Measurements from ENCODE around the gene TAF1B.

Gene TAF1B

GRCh38 chr2:9954136-9954535, 110.9 kb downstream of the TAF1B start:
- DNase-seq (ENCODE audit: low spot score): no peak
- TF ChIP-seq, protein P1, sequence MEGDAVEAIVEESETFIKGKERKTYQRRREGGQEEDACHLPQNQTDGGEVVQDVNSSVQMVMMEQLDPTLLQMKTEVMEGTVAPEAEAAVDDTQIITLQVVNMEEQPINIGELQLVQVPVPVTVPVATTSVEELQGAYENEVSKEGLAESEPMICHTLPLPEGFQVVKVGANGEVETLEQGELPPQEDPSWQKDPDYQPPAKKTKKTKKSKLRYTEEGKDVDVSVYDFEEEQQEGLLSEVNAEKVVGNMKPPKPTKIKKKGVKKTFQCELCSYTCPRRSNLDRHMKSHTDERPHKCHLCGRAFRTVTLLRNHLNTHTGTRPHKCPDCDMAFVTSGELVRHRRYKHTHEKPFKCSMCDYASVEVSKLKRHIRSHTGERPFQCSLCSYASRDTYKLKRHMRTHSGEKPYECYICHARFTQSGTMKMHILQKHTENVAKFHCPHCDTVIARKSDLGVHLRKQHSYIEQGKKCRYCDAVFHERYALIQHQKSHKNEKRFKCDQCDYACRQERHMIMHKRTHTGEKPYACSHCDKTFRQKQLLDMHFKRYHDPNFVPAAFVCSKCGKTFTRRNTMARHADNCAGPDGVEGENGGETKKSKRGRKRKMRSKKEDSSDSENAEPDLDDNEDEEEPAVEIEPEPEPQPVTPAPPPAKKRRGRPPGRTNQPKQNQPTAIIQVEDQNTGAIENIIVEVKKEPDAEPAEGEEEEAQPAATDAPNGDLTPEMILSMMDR (IDR thresholded peaks at IDR 0.05; ENCODE audit: extremely low read depth, insufficient read depth, missing control alignments): no peak
- in situ Hi-C loops (cut with MboI; ENCODE audit: low pct_unique_long_range_greater_than_20kb, low sequenced_read_pairs, unreplicated experiment): no loop called here

DNA sequence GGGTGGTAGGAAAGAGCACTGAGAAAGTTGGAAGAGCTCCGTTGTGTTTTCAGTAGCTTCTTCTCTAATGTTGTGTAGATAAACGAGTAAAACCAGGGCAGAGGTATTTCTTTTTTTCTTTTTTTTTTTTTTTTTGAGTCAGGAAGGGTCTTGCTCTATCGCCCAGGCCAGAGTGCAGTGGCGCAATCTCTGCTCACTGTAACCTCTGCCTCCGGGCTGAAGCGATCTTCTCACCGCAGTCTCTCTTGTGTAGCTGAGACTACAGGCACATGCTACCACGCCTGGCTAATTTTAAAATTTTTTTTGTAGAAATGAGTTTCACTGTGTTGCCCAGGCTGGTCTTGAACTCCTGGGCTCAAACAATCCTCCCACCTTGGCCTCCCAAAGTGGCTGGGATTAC, 114.8 kb downstream of the TAF1B start:
- in situ Hi-C loops (cut with MboI; ENCODE audit: low pct_unique_long_range_greater_than_20kb, low sequenced_read_pairs, unreplicated experiment): no loop called here
- TF ChIP-seq, protein P1 (IDR thresholded peaks at IDR 0.05; ENCODE audit: extremely low read depth, insufficient read depth, missing control alignments): no peak
- no peak for DNase-seq (ENCODE audit: low spot score)

DNA sequence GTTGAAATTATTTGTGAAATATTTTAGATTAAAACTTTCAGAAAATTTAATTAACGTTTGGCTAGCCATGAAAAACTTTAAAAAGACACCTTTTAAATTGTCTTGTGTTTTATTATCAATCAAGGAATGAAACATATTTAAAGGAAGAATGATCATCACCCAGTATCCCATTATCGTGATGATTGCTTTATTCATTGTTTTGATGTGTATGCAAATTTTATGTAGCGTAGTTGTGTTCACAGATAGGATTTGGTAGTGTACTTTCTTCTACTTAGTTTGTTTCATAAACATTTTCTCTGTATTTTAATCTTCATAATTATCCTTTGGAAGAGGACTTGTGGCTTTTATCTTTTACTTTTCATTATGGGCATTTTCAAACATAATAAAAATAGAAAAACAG, 116.0 kb downstream of the TAF1B start:
- TF ChIP-seq, protein P1 (IDR thresholded peaks at IDR 0.05; ENCODE audit: extremely low read depth, insufficient read depth, missing control alignments): no peak
- in situ Hi-C loops (cut with MboI; ENCODE audit: low pct_unique_long_range_greater_than_20kb, low sequenced_read_pairs, unreplicated experiment): no loop called here
- DNase-seq (ENCODE audit: low spot score): no peak

DNA sequence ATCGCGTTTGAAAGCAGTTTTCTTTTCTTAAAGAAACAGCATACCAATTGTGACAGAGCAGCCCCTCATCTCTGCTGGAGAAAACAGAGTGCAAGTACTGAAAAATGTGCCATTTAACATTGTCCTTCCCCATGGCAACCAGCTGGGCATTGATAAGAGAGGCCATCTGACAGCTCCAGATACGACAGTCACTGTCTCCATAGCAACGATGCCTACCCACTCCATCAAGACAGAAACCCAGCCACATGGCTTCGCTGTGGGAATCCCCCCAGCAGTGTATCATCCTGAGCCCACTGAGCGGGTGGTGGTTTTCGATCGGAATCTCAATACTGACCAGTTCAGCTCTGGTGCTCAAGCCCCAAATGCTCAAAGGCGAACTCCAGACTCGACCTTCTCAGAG, 117.7 kb downstream of the TAF1B start:
- DNase-seq (ENCODE audit: low spot score): no peak
- TF ChIP-seq, protein P1 (IDR thresholded peaks at IDR 0.05; ENCODE audit: extremely low read depth, insufficient read depth, missing control alignments): no peak
- in situ Hi-C loops (cut with MboI; ENCODE audit: low pct_unique_long_range_greater_than_20kb, low sequenced_read_pairs, unreplicated experiment): no loop called here

DNA sequence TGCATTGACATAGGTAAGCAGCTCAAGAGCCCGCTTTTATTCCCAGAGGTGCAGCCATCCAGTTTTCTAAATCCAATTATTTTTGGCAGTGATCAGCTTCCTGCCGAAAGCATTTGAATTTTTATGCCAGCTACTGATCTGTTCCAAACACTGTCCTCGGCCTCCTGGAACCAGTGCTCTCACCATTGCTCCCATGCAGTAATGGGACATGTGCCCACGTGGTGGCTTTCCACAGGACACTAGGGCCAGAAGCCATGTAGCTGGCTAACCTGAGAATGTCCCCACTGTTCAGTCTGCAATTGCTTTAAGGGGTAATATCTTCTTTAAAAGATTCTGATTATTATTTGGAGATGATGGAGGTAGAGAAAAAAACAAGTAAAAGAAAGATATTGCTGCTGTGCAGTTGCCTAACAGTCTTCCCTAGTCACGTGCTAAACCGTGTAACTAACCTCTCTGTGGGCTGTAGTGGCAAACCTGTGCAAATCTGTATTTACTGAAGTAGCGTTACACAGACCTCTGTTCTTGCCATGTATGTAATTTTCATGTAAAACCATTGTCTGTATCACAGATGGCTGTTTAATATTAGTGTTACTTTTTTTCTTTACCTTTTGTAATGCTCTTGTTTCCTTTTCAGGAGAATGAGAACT, 121.2 kb downstream of the TAF1B start:
- in situ Hi-C loops (cut with MboI; ENCODE audit: low pct_unique_long_range_greater_than_20kb, low sequenced_read_pairs, unreplicated experiment): no loop called here
- no peak for DNase-seq (ENCODE audit: low spot score)
- TF ChIP-seq, protein P1 (IDR thresholded peaks at IDR 0.05; ENCODE audit: extremely low read depth, insufficient read depth, missing control alignments): no peak

- in situ Hi-C loops (cut with MboI; ENCODE audit: low pct_unique_long_range_greater_than_20kb, low sequenced_read_pairs, unreplicated experiment): no loop called here
- TF ChIP-seq, protein P1 (IDR thresholded peaks at IDR 0.05; ENCODE audit: extremely low read depth, insufficient read depth, missing control alignments): no peak
- DNase-seq (ENCODE audit: low spot score): no peak
Observed at GRCh38 chr2:9965119-9965822, 122.0 kb downstream of the TAF1B start.
